ENCODE data around the gene SRPX2. TPM values are rescaled to one million over a fixed set of nuclear protein-coding genes. Genes with fewer than 3 reads are reported as not detected.

Gene SRPX2
- not detected for polyA plus RNA-seq (2012; ENCODE audit: insufficient read depth, insufficient read length)

- no peak within 1 kb of the TSS for H3K4me3 ChIP-seq (ENCODE audit: low read length)
- DNase-seq (ENCODE audit: low read depth, low spot score) = no peak
These were observed at the start of gene SRPX2 for GRCh38 chrX:100643956-100644860. Gene SRPX2, plus strand, starts transcription at chrX:100644199. Its CDS starts 2,124 bp downstream, at chrX:100646323.

- no peak for DNase-seq (ENCODE audit: low read depth, low spot score)
- no peak overlapping the region for H3K4me3 ChIP-seq (ENCODE audit: low read length)
These were observed 47.4 kb upstream of the SRPX2 start for GRCh38 chrX:100596601-100597000.

GRCh38 chrX:100599456-100599855, 44.5 kb upstream of the SRPX2 start:
- no peak for DNase-seq (ENCODE audit: low read depth, low spot score)
- no peak overlapping the region for H3K4me3 ChIP-seq (ENCODE audit: low read length)

GRCh38 chrX:100600340-100600739, 43.7 kb upstream of the SRPX2 start:
- DNase-seq (ENCODE audit: low read depth, low spot score) = no peak
- H3K4me3 ChIP-seq (ENCODE audit: low read length) = no peak overlapping the region

GRCh38 chrX:100600758-100601157, 43.2 kb upstream of the SRPX2 start:
- no peak overlapping the region for H3K4me3 ChIP-seq (ENCODE audit: low read length)
- no peak for DNase-seq (ENCODE audit: low read depth, low spot score)

GRCh38 chrX:100606753-100607152, 37.2 kb upstream of the SRPX2 start:
- DNase-seq (ENCODE audit: low read depth, low spot score) = no peak
- H3K4me3 ChIP-seq (ENCODE audit: low read length) = no peak overlapping the region

- H3K4me3 ChIP-seq (ENCODE audit: low read length) = no peak overlapping the region
- DNase-seq (ENCODE audit: low read depth, low spot score) = no peak
These were observed 34.4 kb upstream of the SRPX2 start for GRCh38 chrX:100609591-100609990.

- DNase-seq (ENCODE audit: low read depth, low spot score) = no peak
- no peak overlapping the region for H3K4me3 ChIP-seq (ENCODE audit: low read length)
These were observed 32.0 kb upstream of the SRPX2 start for GRCh38 chrX:100611951-100612350.

GRCh38 chrX:100615005-100615404, 29.0 kb upstream of the SRPX2 start:
- H3K4me3 ChIP-seq (ENCODE audit: low read length) = no peak overlapping the region
- no peak for DNase-seq (ENCODE audit: low read depth, low spot score)

GRCh38 chrX:100623001-100623400, 21.0 kb upstream of the SRPX2 start:
- no peak for DNase-seq (ENCODE audit: low read depth, low spot score)
- no peak overlapping the region for H3K4me3 ChIP-seq (ENCODE audit: low read length)

GRCh38 chrX:100625985-100626491, 18.0 kb upstream of the SRPX2 start:
- H3K4me3 ChIP-seq (ENCODE audit: low read length) = no peak overlapping the region
- peak; percentile 9 for DNase-seq (ENCODE audit: low read depth, low spot score)

GRCh38 chrX:100635040-100635439, 9.0 kb upstream of the SRPX2 start:
- H3K4me3 ChIP-seq (ENCODE audit: low read length) = no peak overlapping the region
- DNase-seq (ENCODE audit: low read depth, low spot score) = no peak

GRCh38 chrX:100635989-100636320, 8.0 kb upstream of the SRPX2 start:
- H3K4me3 ChIP-seq (ENCODE audit: low read length) = no peak overlapping the region
- no peak for DNase-seq (ENCODE audit: low read depth, low spot score)

GRCh38 chrX:100636321-100636991, 7.5 kb upstream of the SRPX2 start, which contains the start of gene TSPAN6:
Gene TSPAN6, minus strand, starts transcription at chrX:100636806. Its CDS starts 112 bp downstream, at chrX:100636694.
- DNase-seq (ENCODE audit: low read depth, low spot score) = no peak
- no peak within 1 kb of the TSS for H3K4me3 ChIP-seq (ENCODE audit: low read length)

- DNase-seq (ENCODE audit: low read depth, low spot score) = no peak
- no peak overlapping the region for H3K4me3 ChIP-seq (ENCODE audit: low read length)
These were observed 1.7 kb upstream of the SRPX2 start for GRCh38 chrX:100642290-100642689.

- H3K4me3 ChIP-seq (ENCODE audit: low read length) = no peak overlapping the region
- no peak for DNase-seq (ENCODE audit: low read depth, low spot score)
These were observed 787 bp upstream of the SRPX2 start for GRCh38 chrX:100643212-100643611.

- no peak overlapping the region for H3K4me3 ChIP-seq (ENCODE audit: low read length)
- no peak for DNase-seq (ENCODE audit: low read depth, low spot score)
These were observed 1.1 kb downstream of the SRPX2 start for GRCh38 chrX:100645106-100645505.

- no peak for DNase-seq (ENCODE audit: low read depth, low spot score)
- H3K4me3 ChIP-seq (ENCODE audit: low read length) = no peak overlapping the region
These were observed 3.1 kb downstream of the SRPX2 start for GRCh38 chrX:100647095-100647494.

GRCh38 chrX:100647739-100648138, 3.7 kb downstream of the SRPX2 start:
- no peak overlapping the region for H3K4me3 ChIP-seq (ENCODE audit: low read length)
- no peak for DNase-seq (ENCODE audit: low read depth, low spot score)
